Activated naive CD4-positive, alpha-beta T cell treated with anti-CD3 and anti-CD28 coated beads, Interleukin-2, amount 50 U/mL, for 24 hours (primary cell): ENCODE results near the gene STPG4.
"Not testable (repeated sequence)": the region's sequence is repeated elsewhere in the genome, so short reads cannot be mapped to it uniquely, and the experiment has no call there.

Experiments used
- H3K27ac Mint-ChIP-seq: one replicate; pipeline ENCODE4 v1.8.0; 2021; ENCODE audit warnings: mild to moderate bottlenecking, mixed read lengths
- H3K27me3 Mint-ChIP-seq: one replicate; pipeline ENCODE4 v1.8.0; 2021; ENCODE audit warnings: mixed read lengths
- H3K36me3 Mint-ChIP-seq: one replicate; pipeline ENCODE4 v1.8.0; 2021; ENCODE audit warnings: mixed read lengths
- H3K4me1 Mint-ChIP-seq: one replicate; pipeline ENCODE4 v1.8.0; 2021; ENCODE audit warnings: mixed read lengths
- H3K4me3 Mint-ChIP-seq: one replicate; pipeline ENCODE4 v1.8.0; 2021; ENCODE audit warnings: mild to moderate bottlenecking, mixed read lengths
- H3K9me3 Mint-ChIP-seq: one replicate; pipeline ENCODE4 v1.8.0; 2021; ENCODE audit warnings: mixed read lengths

STPG4 gene, protein sequence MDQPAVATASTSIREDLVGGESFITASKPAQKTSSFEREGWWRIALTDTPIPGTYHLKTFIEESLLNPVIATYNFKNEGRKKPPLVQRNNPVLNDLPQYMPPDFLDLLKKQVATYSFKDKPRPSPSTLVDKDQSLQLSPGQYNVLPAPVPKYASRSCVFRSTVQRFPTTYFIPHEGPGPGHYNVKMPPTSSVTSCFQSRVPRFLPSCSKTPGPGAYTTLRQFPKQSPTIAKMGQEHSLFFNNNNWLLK

GRCh38 chr2:47155091-47155876 is at the start of gene STPG4:
TSS of gene STPG4 (minus strand) at chr2:47155308. CDS start at chr2:47155251, 57 bp downstream.
- H3K9me3 Mint-ChIP-seq, result no peaks in the 10 kb centered on the region
- H3K27ac Mint-ChIP-seq, result no peak within 1 kb of the TSS
- peaks cover 12% of the 10 kb centered on the region for H3K36me3 Mint-ChIP-seq
- peaks cover 3% of the 10 kb centered on the region for H3K4me1 Mint-ChIP-seq
- no peaks in the 10 kb centered on the region for H3K27me3 Mint-ChIP-seq
- no peak within 1 kb of the TSS for H3K4me3 Mint-ChIP-seq

GRCh38 chr2:47204691-47205090 is 49.6 kb upstream of the STPG4 start:
- Mint-ChIP-seq H3K4me3 (no peak overlapping the region), H3K36me3 (no peaks in the 10 kb centered on the region)

GRCh38 chr2:47203995-47204394 is 48.9 kb upstream of the STPG4 start:
- H3K27me3 Mint-ChIP-seq, result peaks cover 2% of the 10 kb centered on the region
- H3K27ac Mint-ChIP-seq, result no peak overlapping the region
- no peaks in the 10 kb centered on the region for H3K4me1 Mint-ChIP-seq
- H3K9me3 Mint-ChIP-seq, result no peaks in the 10 kb centered on the region
- H3K4me3 Mint-ChIP-seq, result no peak overlapping the region
- H3K36me3 Mint-ChIP-seq, result no peaks in the 10 kb centered on the region

More at GRCh38 chr2:47204691-47205090, 49.6 kb upstream of the STPG4 start:
- H3K9me3 Mint-ChIP-seq, result no peaks in the 10 kb centered on the region
- no peaks in the 10 kb centered on the region for H3K4me1 Mint-ChIP-seq
- no peaks in the 10 kb centered on the region for H3K27me3 Mint-ChIP-seq
- no peak overlapping the region for H3K27ac Mint-ChIP-seq

DNA sequence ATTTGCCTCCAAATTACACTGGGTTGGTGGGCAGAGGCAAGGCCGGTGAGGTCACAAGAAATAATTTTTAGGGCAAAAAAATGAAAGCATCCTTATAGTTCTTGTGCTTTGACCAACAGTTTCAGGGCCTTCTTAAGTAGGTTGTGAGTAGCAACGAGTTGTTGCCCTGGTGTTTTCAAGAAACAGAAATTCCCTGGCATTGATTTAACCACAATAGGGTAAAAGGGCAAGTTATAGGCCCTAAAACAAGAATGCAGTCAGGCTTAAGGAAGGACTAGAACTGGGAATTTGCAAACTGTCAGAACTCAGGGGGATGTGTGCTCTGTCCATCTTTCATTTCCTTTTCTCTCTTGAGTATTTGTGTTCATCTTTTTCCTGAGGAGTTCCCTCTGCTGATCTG is 46.1 kb upstream of the STPG4 start:
- H3K4me1 Mint-ChIP-seq, result no peaks in the 10 kb centered on the region
- no peaks in the 10 kb centered on the region for H3K36me3 Mint-ChIP-seq
- peaks cover 2% of the 10 kb centered on the region for H3K27me3 Mint-ChIP-seq
- H3K4me3 Mint-ChIP-seq, result no peak overlapping the region
- H3K9me3 Mint-ChIP-seq, result no peaks in the 10 kb centered on the region
- H3K27ac Mint-ChIP-seq, result no peak overlapping the region

GRCh38 chr2:47198985-47199451 is 43.9 kb upstream of the STPG4 start:
- Mint-ChIP-seq H3K27me3 (peaks cover 2% of the 10 kb centered on the region), H3K27ac (no peak overlapping the region), H3K36me3 (no peaks in the 10 kb centered on the region)

GRCh38 chr2:47196499-47196898 is 41.4 kb upstream of the STPG4 start:
- H3K27me3 Mint-ChIP-seq, result peaks cover 2% of the 10 kb centered on the region
- H3K36me3 Mint-ChIP-seq, result no peaks in the 10 kb centered on the region
- H3K27ac Mint-ChIP-seq, result no peak overlapping the region
- no peaks in the 10 kb centered on the region for H3K4me1 Mint-ChIP-seq
- no peak overlapping the region for H3K4me3 Mint-ChIP-seq
- H3K9me3 Mint-ChIP-seq, result no peaks in the 10 kb centered on the region

More at GRCh38 chr2:47198985-47199451, 43.9 kb upstream of the STPG4 start:
- no peaks in the 10 kb centered on the region for H3K4me1 Mint-ChIP-seq
- H3K4me3 Mint-ChIP-seq, result no peak overlapping the region
- no peaks in the 10 kb centered on the region for H3K9me3 Mint-ChIP-seq

- no peaks in the 10 kb centered on the region for H3K9me3 Mint-ChIP-seq
- no peak overlapping the region for H3K4me3 Mint-ChIP-seq
- no peaks in the 10 kb centered on the region for H3K4me1 Mint-ChIP-seq
- no peaks in the 10 kb centered on the region for H3K36me3 Mint-ChIP-seq
- H3K27ac Mint-ChIP-seq, result no peak overlapping the region
- peaks cover 2% of the 10 kb centered on the region for H3K27me3 Mint-ChIP-seq
These were observed 40.9 kb upstream of the STPG4 start for GRCh38 chr2:47196046-47196445.

DNA sequence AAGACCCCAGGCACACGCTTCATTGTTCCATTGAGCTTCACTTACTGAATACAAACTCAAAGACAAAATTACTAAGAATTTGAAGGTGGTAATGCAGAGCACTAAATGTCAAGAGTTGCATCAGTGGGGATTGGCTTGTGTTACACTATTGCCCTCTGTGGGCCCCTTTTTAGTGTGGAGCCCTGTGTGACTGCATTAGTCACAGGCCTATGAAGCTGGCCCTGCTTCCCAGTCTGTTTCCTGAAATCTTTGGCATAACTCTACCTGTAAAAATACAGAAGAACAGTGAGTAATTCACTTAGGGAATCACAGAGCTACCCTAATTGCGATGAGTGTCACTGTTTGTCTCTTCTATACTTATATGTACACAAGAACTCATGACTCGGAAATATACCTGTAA is 40.0 kb upstream of the STPG4 start:
- H3K4me3 Mint-ChIP-seq, result no peak overlapping the region
- H3K4me1 Mint-ChIP-seq, result no peaks in the 10 kb centered on the region
- no peak overlapping the region for H3K27ac Mint-ChIP-seq
- H3K9me3 Mint-ChIP-seq, result no peaks in the 10 kb centered on the region
- H3K36me3 Mint-ChIP-seq, result no peaks in the 10 kb centered on the region
- H3K27me3 Mint-ChIP-seq, result peaks cover 2% of the 10 kb centered on the region

DNA sequence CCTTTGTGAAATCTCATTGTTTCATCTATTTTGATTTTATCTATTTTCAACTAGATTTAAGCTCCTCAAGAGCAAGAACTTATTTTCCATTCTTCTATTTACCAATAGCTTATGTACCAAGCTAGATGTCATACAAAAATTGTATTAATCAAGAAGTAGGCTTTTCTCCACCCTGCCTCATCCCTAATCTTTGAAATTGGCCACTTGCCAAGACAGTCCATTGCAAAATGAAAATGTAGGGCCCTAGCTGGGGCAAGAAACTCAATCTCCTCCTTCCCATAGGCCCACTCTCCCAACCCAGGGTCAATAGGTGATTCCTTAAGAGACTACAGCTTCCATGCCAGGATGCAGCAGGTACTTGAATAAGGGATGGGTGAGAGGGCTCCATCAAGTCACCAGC is 39.3 kb upstream of the STPG4 start:
- Mint-ChIP-seq H3K27ac (no peak overlapping the region), H3K27me3 (peaks cover 2% of the 10 kb centered on the region), H3K4me3 (no peak overlapping the region), H3K9me3 (no peaks in the 10 kb centered on the region), H3K36me3 (no peaks in the 10 kb centered on the region), H3K4me1 (no peaks in the 10 kb centered on the region)

- Mint-ChIP-seq H3K4me1 (no peaks in the 10 kb centered on the region), H3K9me3 (no peaks in the 10 kb centered on the region), H3K4me3 (no peak overlapping the region), H3K27me3 (no peaks in the 10 kb centered on the region), H3K27ac (no peak overlapping the region), H3K36me3 (no peaks in the 10 kb centered on the region)
These were observed 38.5 kb upstream of the STPG4 start for GRCh38 chr2:47193607-47194006.

GRCh38 chr2:47190188-47190881 is 35.2 kb upstream of the STPG4 start:
- H3K9me3 Mint-ChIP-seq, result no peaks in the 10 kb centered on the region
- no peak overlapping the region for H3K27ac Mint-ChIP-seq
- H3K36me3 Mint-ChIP-seq, result no peaks in the 10 kb centered on the region
- H3K4me1 Mint-ChIP-seq, result no peaks in the 10 kb centered on the region
- H3K27me3 Mint-ChIP-seq, result no peaks in the 10 kb centered on the region
- H3K4me3 Mint-ChIP-seq, result no peak overlapping the region

DNA sequence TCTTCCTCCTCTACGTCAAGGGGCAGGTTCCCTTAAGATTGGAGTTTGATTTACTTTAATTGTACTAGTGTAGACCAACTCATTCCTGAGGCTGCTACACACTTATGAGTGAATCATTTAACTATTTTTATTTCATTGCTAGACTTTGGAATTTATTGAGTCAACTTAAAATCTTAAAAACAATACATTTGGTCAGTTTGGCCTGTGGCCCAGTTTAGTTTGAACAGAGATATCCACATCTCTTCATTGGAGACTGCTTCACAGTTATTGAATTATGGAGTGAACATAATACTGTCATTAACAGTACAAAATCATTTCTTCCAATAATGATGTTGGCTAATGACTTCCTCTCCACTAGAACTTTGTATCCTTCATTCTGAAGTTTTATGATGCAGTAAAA is 34.5 kb upstream of the STPG4 start:
- Mint-ChIP-seq H3K4me1 (no peaks in the 10 kb centered on the region), H3K9me3 (no peaks in the 10 kb centered on the region)

GRCh38 chr2:47187069-47187468 is 32.0 kb upstream of the STPG4 start:
- Mint-ChIP-seq H3K4me3 (no peak overlapping the region), H3K27ac (no peak overlapping the region), H3K4me1 (no peaks in the 10 kb centered on the region), H3K27me3 (no peaks in the 10 kb centered on the region), H3K36me3 (no peaks in the 10 kb centered on the region), H3K9me3 (no peaks in the 10 kb centered on the region)

More for the DNA sequence above, 34.5 kb upstream of the STPG4 start:
- no peak overlapping the region for H3K4me3 Mint-ChIP-seq
- no peaks in the 10 kb centered on the region for H3K36me3 Mint-ChIP-seq
- H3K27me3 Mint-ChIP-seq, result no peaks in the 10 kb centered on the region
- no peak overlapping the region for H3K27ac Mint-ChIP-seq

DNA sequence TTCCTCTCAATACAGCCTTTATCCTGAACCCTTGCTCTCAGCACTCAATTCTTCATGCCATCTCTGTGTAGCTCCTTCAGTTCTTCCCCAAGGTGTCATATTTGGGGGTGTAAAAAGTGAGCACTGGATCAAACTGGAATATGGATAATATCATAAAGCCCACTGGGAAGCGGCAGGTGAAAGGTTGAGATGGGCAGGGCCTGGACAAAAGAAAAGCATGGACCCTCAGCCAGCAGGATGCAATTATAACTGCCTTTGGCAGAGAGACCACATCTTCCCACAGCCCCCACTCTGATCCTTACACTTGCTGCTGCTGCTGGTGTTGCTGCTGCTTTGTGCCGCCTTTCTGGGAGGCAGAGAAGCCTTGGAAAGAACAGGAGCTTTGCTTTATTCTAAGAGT is 31.2 kb upstream of the STPG4 start:
- Mint-ChIP-seq H3K27ac (no peak overlapping the region), H3K4me3 (no peak overlapping the region), H3K4me1 (no peaks in the 10 kb centered on the region), H3K9me3 (no peaks in the 10 kb centered on the region), H3K27me3 (no peaks in the 10 kb centered on the region), H3K36me3 (no peaks in the 10 kb centered on the region)

- H3K36me3 Mint-ChIP-seq, H3K9me3 Mint-ChIP-seq, H3K27ac Mint-ChIP-seq, H3K4me3 Mint-ChIP-seq, H3K27me3 Mint-ChIP-seq, H3K4me1 Mint-ChIP-seq: not testable (repeated sequence)
These were observed 30.0 kb upstream of the STPG4 start for GRCh38 chr2:47185098-47185497.

GRCh38 chr2:47181176-47181575 is 26.1 kb upstream of the STPG4 start:
- Mint-ChIP-seq H3K9me3 (no peaks in the 10 kb centered on the region), H3K27ac (no peak overlapping the region), H3K4me1 (peaks cover 14% of the 10 kb centered on the region), H3K36me3 (no peaks in the 10 kb centered on the region), H3K4me3 (no peak overlapping the region), H3K27me3 (no peaks in the 10 kb centered on the region)
